ENCODE data around the gene ZCCHC24.

DNA sequence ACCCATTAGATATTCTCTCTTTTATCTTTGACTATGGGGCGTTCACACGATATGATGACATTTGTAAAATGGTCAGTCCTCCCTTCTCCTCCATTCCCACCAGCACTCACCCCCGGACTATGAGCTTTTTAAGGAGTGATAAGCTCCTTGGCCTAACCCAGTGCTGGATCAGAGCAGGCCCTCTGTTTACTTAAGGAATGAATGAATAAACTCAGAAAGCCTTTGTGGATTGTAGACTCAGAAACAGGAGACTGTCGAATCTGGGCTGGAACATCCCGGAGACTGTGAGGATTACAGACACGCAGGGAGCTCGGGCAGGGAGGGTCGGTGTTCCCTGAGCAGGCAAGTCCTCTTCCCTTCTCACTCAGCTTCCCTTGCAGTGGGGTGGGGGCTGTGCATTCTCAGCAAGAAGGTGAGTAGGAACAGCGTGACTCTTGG is 6.8 kb upstream of the ZCCHC24 start:
- TF ChIP-seq, protein P1, sequence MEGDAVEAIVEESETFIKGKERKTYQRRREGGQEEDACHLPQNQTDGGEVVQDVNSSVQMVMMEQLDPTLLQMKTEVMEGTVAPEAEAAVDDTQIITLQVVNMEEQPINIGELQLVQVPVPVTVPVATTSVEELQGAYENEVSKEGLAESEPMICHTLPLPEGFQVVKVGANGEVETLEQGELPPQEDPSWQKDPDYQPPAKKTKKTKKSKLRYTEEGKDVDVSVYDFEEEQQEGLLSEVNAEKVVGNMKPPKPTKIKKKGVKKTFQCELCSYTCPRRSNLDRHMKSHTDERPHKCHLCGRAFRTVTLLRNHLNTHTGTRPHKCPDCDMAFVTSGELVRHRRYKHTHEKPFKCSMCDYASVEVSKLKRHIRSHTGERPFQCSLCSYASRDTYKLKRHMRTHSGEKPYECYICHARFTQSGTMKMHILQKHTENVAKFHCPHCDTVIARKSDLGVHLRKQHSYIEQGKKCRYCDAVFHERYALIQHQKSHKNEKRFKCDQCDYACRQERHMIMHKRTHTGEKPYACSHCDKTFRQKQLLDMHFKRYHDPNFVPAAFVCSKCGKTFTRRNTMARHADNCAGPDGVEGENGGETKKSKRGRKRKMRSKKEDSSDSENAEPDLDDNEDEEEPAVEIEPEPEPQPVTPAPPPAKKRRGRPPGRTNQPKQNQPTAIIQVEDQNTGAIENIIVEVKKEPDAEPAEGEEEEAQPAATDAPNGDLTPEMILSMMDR (IDR thresholded peaks at IDR 0.05): no peak
- TF ChIP-seq POLR2A (IDR thresholded peaks at IDR 0.05) (no peak), POLR2AphosphoS5 (IDR thresholded peaks at IDR 0.05) (no peak)

All from breast epithelium (tissue), 3 donors.